Esophagus muscularis mucosa (tissue), 4 donors: Measurements from ENCODE around the gene RBM44. TPM values are rescaled to one million over a fixed set of nuclear protein-coding genes. Genes with fewer than 3 reads are reported as not detected.
"Not testable (repeated sequence)": the region's sequence is repeated elsewhere in the genome, so short reads cannot be mapped to it uniquely, and the experiment has no call there.

ENCODE experiments used
- DNase-seq: peaks from one replicate; pipeline ENCODE4 v3.0.0-alpha.2; 2017; ENCODE audit errors: extremely low spot score
- H3K27ac ChIP-seq, 4 donors: fragments of 200-600 bp; sonication (generic); replicated peaks in 1 of 4; 1 replicate in 3 of 4; 2 replicates in 1 of 4; pipeline ENCODE4 v1.5.1; 2016 to 2019; ENCODE audit warnings: mild to moderate bottlenecking in 1 of 4
- H3K27me3 ChIP-seq, 4 donors: fragments of 200-600 bp; sonication (generic); one replicate each; pipeline versions ENCODE4 v1.5.1 to v1.6.0; 2016 to 2019
- H3K36me3 ChIP-seq, 4 donors: fragments of 200-600 bp; sonication (generic); one replicate each; pipeline ENCODE4 v1.5.1; 2016 to 2019
- H3K4me1 ChIP-seq, 4 donors: fragments of 200-600 bp; sonication (generic); one replicate each; pipeline ENCODE4 v1.5.1; 2016 to 2019
- H3K4me3 ChIP-seq, 4 donors: fragments of 200-600 bp; sonication (generic); 1 replicate in 2 of 4; 2 replicates in 2 of 4; pipeline ENCODE4 v1.5.1; 2016 to 2019; ENCODE audit warnings: mild to moderate bottlenecking in 4 of 4, moderate library complexity in 1 of 4
- H3K9me3 ChIP-seq, 4 donors: fragments of 200-600 bp; sonication (generic); 1 replicate in 3 of 4; 2 replicates in 1 of 4; pipeline ENCODE4 v1.5.1; 2016 to 2019
- EP300 ChIP-seq: sonication (generic); formaldehyde crosslinking; IDR thresholded peaks from one replicate; pipeline ENCODE4 v1.6.1; 2017; ENCODE audit warnings: antibody characterized with exemption
- POLR2A ChIP-seq: fragments of 450-650 bp; IDR thresholded peaks from one replicate; pipeline ENCODE4 v1.6.1; 2017; ENCODE audit warnings: antibody characterized with exemption, moderate library complexity, mild to moderate bottlenecking, low read depth
- POLR2AphosphoS5 ChIP-seq, 2 donors: sonication (generic); formaldehyde crosslinking; IDR thresholded peaks; one replicate each; pipeline ENCODE4 v1.6.1; 2017; ENCODE audit warnings: antibody characterized with exemption in 2 of 2
- WGBS: methylation state at CpG from one replicate; pipeline ENCODE4 v1.1.5; 2018; 5-methylcytosine and 5-hydroxymethylcytosine counted together
- intact Hi-C: fragments of 100-400 bp; cut with DNase I; formaldehyde crosslinking; loops from one replicate; pipeline ENCODE4 v1.15.1; 2023
- total RNA-seq, 4 donors: library from RNA; depleted of rRNA; stranded (reverse); fragments of >200 nt; gene quantifications; one replicate each; pipeline versions ENCODE4 v1.1.0 to v1.2.1, GENCODE V29; 2016
- TF ChIP-seq, protein P1 (sequence below), 3 experiments: fragments of 200-600 bp in 2 of 3; fragments of 450-650 bp in 1 of 3; sonication (generic) in 2 of 3; IDR thresholded peaks; one replicate each; pipeline ENCODE4 v1.5.1; 2017 to 2019; ENCODE audit warnings: antibody characterized with exemption in 3 of 3, mild to moderate bottlenecking in 2 of 3, moderate library complexity in 1 of 3

RBM44 gene
- total RNA-seq, 4 donors from 2014 or later = 0.42 to 0.99 (median 0.61) TPM

- intact Hi-C loops = no loop called here
- no peak for DNase-seq
- Histone ChIP-seq H3K9me3 (no peaks in the 10 kb centered on the region), H3K36me3 (no peaks in the 10 kb centered on the region), H3K4me3 (no peak overlapping the region), H3K4me1 (no peaks in the 10 kb centered on the region), H3K27ac (no peak overlapping the region), H3K27me3 (no peaks in the 10 kb centered on the region)
- WGBS = 74% methylated on average over 3 of the region's 3 CpGs
- TF ChIP-seq POLR2A (no peak), EP300 (no peak)
- TF ChIP-seq, protein P1, sequence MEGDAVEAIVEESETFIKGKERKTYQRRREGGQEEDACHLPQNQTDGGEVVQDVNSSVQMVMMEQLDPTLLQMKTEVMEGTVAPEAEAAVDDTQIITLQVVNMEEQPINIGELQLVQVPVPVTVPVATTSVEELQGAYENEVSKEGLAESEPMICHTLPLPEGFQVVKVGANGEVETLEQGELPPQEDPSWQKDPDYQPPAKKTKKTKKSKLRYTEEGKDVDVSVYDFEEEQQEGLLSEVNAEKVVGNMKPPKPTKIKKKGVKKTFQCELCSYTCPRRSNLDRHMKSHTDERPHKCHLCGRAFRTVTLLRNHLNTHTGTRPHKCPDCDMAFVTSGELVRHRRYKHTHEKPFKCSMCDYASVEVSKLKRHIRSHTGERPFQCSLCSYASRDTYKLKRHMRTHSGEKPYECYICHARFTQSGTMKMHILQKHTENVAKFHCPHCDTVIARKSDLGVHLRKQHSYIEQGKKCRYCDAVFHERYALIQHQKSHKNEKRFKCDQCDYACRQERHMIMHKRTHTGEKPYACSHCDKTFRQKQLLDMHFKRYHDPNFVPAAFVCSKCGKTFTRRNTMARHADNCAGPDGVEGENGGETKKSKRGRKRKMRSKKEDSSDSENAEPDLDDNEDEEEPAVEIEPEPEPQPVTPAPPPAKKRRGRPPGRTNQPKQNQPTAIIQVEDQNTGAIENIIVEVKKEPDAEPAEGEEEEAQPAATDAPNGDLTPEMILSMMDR (IDR thresholded peaks at IDR 0.05) = no peak
Measured at GRCh38 chr2:237835372-237835771, 36.8 kb downstream of the RBM44 start.

- Histone ChIP-seq H3K27me3 (no peaks in the 10 kb centered on the region), H3K9me3 (no peaks in the 10 kb centered on the region), H3K27ac (no peak overlapping the region), H3K4me1 (no peaks in the 10 kb centered on the region), H3K4me3 (no peak overlapping the region), H3K36me3 (no peaks in the 10 kb centered on the region)
- TF ChIP-seq, protein P1 (IDR thresholded peaks at IDR 0.05) = no peak
- TF ChIP-seq POLR2AphosphoS5 (IDR thresholded peaks at IDR 0.05) (no peak), POLR2A (no peak), EP300 (no peak)
- intact Hi-C loops = no loop called here
- 84% methylated on average over 4 of the region's 4 CpGs for WGBS
- no peak for DNase-seq
Measured at GRCh38 chr2:237841051-237841450, 42.5 kb downstream of the RBM44 start.

DNA sequence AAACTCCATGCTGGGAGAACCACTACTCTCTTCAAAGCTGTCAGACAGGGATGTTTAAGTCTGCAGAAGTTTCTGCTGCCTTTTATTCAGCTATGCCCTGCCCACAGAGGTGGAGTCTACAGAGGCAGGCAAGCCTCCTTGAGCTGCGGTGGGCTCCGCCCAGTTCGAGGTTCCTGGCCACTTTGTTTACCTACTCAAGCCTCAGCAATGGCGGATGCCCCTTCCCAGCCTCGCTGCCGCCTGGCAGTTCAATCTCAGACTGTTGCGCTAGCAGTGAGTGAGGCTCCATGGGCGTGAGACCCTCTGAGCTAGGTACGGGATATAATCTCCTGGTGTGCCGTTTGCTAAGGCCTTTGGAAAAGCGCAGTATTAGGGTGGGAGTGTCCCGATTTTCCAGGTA lies 50.4 kb downstream of the RBM44 start:
- H3K4me3 ChIP-seq, DNase-seq, H3K36me3 ChIP-seq, H3K4me1 ChIP-seq, H3K27me3 ChIP-seq, H3K9me3 ChIP-seq, intact Hi-C loops, H3K27ac ChIP-seq: not testable (repeated sequence)
- 97% methylated on average over 6 of the region's 12 CpGs for WGBS

- no peaks in the 10 kb centered on the region for H3K36me3 ChIP-seq
- WGBS = 89% methylated on average over 3 of the region's 3 CpGs
- no peak overlapping the region for H3K27ac ChIP-seq
- H3K4me1 ChIP-seq = peaks cover 7 to 15% (median 11%) of the 10 kb centered on the region in 4 donors
- H3K4me3 ChIP-seq = no peak overlapping the region
- TF ChIP-seq POLR2AphosphoS5 (IDR thresholded peaks at IDR 0.05) (no peak), EP300 (no peak), POLR2A (no peak)
- TF ChIP-seq, protein P1 (IDR thresholded peaks at IDR 0.05) = no peak
- DNase-seq = no peak
- H3K27me3 ChIP-seq = peaks cover 0 to 5% (median 0%) of the 10 kb centered on the region in 4 donors
- H3K9me3 ChIP-seq = peaks cover 0 to 2% (median 0%) of the 10 kb centered on the region in 4 donors
- intact Hi-C loops = loop anchor here (10.0 kb wide), 1 partner anchor 161 kb away; no protein-coding TSS in a partner anchor
Measured at GRCh38 chr2:237854295-237854694, 55.7 kb downstream of the RBM44 start.

- DNase-seq = peak; percentile 57
- Histone ChIP-seq H3K9me3 (no peaks in the 10 kb centered on the region), H3K4me1 (peaks cover 11 to 45% (median 31%) of the 10 kb centered on the region in 4 donors), H3K27ac (peak overlapping the region in 2 of 4 donors; percentile 89 to 91), H3K27me3 (peaks cover 0 to 10% (median 0%) of the 10 kb centered on the region in 4 donors), H3K36me3 (no peaks in the 10 kb centered on the region), H3K4me3 (no peak overlapping the region)
- no peak for TF ChIP-seq POLR2A
- no peak for TF ChIP-seq POLR2AphosphoS5 (IDR thresholded peaks at IDR 0.05)
- TF ChIP-seq, protein P1 (IDR thresholded peaks at IDR 0.05) = no peak
- TF ChIP-seq EP300 = no peak
- intact Hi-C loops = loop anchor here (2.0 to 10.0 kb wide), 5 partner anchors 67 to 405 kb away; partner anchors contain the start of gene SCLY
- 78% methylated on average over 5 of the region's 8 CpGs for WGBS
Measured at GRCh38 chr2:237857791-237858190, 59.2 kb downstream of the RBM44 start.
